Neural progenitor cell (in vitro differentiated cells): Measurements from ENCODE around the gene TNFRSF9. TPM values are rescaled to one million over a fixed set of nuclear protein-coding genes. Genes with fewer than 3 reads are reported as not detected.

Source experiments
- DNase-seq: peaks from one replicate; pipeline ENCODE4 v3.0.0-alpha.2; 2016; ENCODE audit warnings: low spot score
- H2AFZ ChIP-seq: fragments of 200-600 bp; sonication (generic); replicated peaks from 2 replicates; pipeline ENCODE4 v1.6.1; 2016; ENCODE audit warnings: antibody characterized with exemption
- H3F3A ChIP-seq: fragments of 200-600 bp; sonication (generic); 2 replicates; pipeline ENCODE4 v1.6.1; 2016; ENCODE audit warnings: antibody characterized with exemption, low read depth
- H3K27ac ChIP-seq: fragments of 200-600 bp; sonication (generic); 2 replicates; pipeline ENCODE4 v1.5.1; 2016; ENCODE audit warnings: mild to moderate bottlenecking
- H3K27me3 ChIP-seq: fragments of 200-600 bp; sonication (generic); 2 replicates; pipeline ENCODE4 v1.6.1; 2016; ENCODE audit warnings: mild to moderate bottlenecking, moderate library complexity
- H3K36me3 ChIP-seq: fragments of 200-600 bp; sonication (generic); 2 replicates; pipeline ENCODE4 v1.5.1; 2016
- H3K4me1 ChIP-seq: fragments of 200-600 bp; sonication (generic); 2 replicates; pipeline ENCODE4 v1.6.1; 2016; ENCODE audit warnings: mixed run types
- H3K4me2 ChIP-seq: fragments of 200-600 bp; sonication (generic); 2 replicates; pipeline ENCODE4 v1.6.1; 2016
- H3K4me3 ChIP-seq: fragments of 200-600 bp; sonication (generic); 2 replicates; pipeline ENCODE4 v1.5.1; 2016
- H3K79me2 ChIP-seq: fragments of 200-600 bp; sonication (generic); 2 replicates; pipeline ENCODE4 v1.6.1; 2016; ENCODE audit warnings: low read depth
- H3K9ac ChIP-seq: fragments of 200-600 bp; sonication (generic); 2 replicates; pipeline ENCODE4 v1.6.1; 2016
- H3K9me3 ChIP-seq: fragments of 200-600 bp; sonication (generic); 2 replicates; pipeline ENCODE4 v1.5.1; 2016; ENCODE audit warnings: low read depth
- H4K20me1 ChIP-seq: fragments of 200-600 bp; sonication (generic); 2 replicates; pipeline ENCODE4 v1.6.1; 2016; ENCODE audit warnings: low read depth
- H3K27ac Mint-ChIP-seq: 3 replicates; pipeline ENCODE4 v1.8.0; 2021; ENCODE audit warnings: mixed read lengths
- H3K27me3 Mint-ChIP-seq: 2 replicates; pipeline ENCODE4 v1.8.0; 2022; ENCODE audit warnings: low read depth, mild to moderate bottlenecking, inconsistent platforms, moderate library complexity, mixed read lengths; ENCODE audit not compliant: insufficient read depth
- H3K36me3 Mint-ChIP-seq: 3 replicates; pipeline ENCODE4 v1.8.0; 2021; ENCODE audit warnings: mixed read lengths
- H3K4me1 Mint-ChIP-seq: 3 replicates; pipeline ENCODE4 v1.8.0; 2021; ENCODE audit warnings: mixed read lengths
- H3K4me3 Mint-ChIP-seq: 3 replicates; pipeline ENCODE4 v1.8.0; 2021; ENCODE audit warnings: mild to moderate bottlenecking, moderate library complexity, mixed read lengths
- H3K9me3 Mint-ChIP-seq: 3 replicates; pipeline ENCODE4 v1.8.0; 2020; ENCODE audit warnings: mixed read lengths
- EZH2 ChIP-seq: fragments of 200-600 bp; sonication (generic); IDR thresholded peaks from 2 replicates; pipeline ENCODE4 v1.6.1; 2017; ENCODE audit warnings: antibody characterized with exemption, mild to moderate bottlenecking, moderate library complexity
- EZH2phosphoT487 ChIP-seq: fragments of 200-600 bp; sonication (generic); IDR thresholded peaks from 2 replicates; pipeline ENCODE4 v1.6.1; 2017; ENCODE audit warnings: antibody characterized with exemption
- total RNA-seq: library from RNA; depleted of rRNA; stranded (reverse); fragments of >200 nt; gene quantifications from 2 replicates; pipeline ENCODE4 v1.2.3, GENCODE V29; 2015; ENCODE audit warnings: low replicate concordance
- TF ChIP-seq, protein P1 (sequence below): fragments of 200-600 bp; sonication (generic); IDR thresholded peaks from 2 replicates; pipeline ENCODE4 v1.5.1; 2017; ENCODE audit warnings: antibody characterized with exemption, mild to moderate bottlenecking

TNFRSF9 gene
- total RNA-seq, 1 donor from 2014 or later = not detected

DNA sequence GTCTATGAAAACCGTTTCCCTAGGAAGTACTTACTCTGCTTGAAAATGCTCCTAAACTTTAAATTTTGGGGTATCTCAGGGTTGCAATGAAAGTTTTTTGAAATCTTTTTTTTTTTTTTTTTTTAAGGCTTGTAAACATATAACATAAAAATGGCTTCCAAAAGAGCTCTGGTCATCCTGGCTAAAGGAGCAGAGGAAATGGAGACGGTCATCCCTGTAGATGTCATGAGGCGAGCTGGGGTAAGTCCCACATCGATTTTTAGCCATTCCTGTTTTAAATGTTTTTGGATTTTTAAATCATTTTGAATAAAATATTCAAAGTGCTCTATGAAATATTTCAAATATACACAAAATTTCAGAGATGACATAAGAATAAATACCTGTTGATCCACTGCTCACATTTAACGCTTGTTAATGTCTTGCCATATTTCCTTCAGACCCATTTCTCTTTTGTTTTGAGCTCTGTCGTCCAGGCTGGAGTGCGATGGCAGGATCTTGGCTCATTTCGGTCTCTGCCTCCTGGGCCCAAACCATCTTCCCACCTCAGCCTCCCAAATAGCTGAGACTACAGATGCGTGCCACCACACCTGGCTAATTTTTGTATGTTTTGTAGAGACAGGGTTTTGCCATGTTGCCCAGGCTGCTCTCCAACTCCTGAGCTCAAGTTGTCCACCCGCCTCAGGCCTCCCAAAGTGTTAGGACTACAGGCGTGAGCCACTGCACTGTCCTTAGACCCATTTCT, 22.2 kb upstream of the TNFRSF9 start:
- DNase-seq = no peak
- Histone ChIP-seq H3K9ac (peak overlapping the region; percentile 59), H3K9me3 (no peaks in the 10 kb centered on the region), H3K36me3 (peaks cover 16% of the 10 kb centered on the region), H3K27ac (no peak overlapping the region), H2AFZ (no peak overlapping the region), H3F3A (peaks cover 7% of the 10 kb centered on the region), H3K4me1 (peaks cover 9% of the 10 kb centered on the region), H3K4me3 (peak overlapping the region; percentile 87), H3K27me3 (no peaks in the 10 kb centered on the region), H3K79me2 (peaks cover 50% of the 10 kb centered on the region), H4K20me1 (peaks cover 10% of the 10 kb centered on the region), H3K4me2 (peak overlapping the region; percentile 86)
- Mint-ChIP-seq H3K4me3 (peak overlapping the region; percentile 97), H3K27ac (no peak overlapping the region), H3K4me1 (peaks cover 21% of the 10 kb centered on the region), H3K36me3 (peaks cover 15% of the 10 kb centered on the region), H3K9me3 (no peaks in the 10 kb centered on the region), H3K27me3 (peaks cover 2% of the 10 kb centered on the region)
- TF ChIP-seq EZH2 (no peak), EZH2phosphoT487 (no peak)
- TF ChIP-seq, protein P1, sequence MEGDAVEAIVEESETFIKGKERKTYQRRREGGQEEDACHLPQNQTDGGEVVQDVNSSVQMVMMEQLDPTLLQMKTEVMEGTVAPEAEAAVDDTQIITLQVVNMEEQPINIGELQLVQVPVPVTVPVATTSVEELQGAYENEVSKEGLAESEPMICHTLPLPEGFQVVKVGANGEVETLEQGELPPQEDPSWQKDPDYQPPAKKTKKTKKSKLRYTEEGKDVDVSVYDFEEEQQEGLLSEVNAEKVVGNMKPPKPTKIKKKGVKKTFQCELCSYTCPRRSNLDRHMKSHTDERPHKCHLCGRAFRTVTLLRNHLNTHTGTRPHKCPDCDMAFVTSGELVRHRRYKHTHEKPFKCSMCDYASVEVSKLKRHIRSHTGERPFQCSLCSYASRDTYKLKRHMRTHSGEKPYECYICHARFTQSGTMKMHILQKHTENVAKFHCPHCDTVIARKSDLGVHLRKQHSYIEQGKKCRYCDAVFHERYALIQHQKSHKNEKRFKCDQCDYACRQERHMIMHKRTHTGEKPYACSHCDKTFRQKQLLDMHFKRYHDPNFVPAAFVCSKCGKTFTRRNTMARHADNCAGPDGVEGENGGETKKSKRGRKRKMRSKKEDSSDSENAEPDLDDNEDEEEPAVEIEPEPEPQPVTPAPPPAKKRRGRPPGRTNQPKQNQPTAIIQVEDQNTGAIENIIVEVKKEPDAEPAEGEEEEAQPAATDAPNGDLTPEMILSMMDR = no peak

DNA sequence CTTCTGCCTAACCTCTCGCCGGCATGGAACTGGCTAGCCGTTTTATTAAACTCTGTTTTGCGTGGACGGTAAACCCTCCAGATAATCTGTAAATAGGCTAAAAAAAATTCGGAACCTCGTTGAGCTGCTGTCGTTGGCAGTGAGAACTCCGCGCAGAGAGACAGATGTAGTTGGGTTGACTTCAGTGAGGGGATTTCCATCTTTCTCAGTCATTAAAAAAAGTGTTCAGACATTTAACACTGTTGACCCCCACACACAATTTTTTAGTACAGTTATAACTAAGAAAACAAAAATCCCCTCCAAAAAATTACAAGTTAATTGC, 21.3 kb upstream of the TNFRSF9 start:
- no peaks in the 10 kb centered on the region for H3K9me3 Mint-ChIP-seq
- H3K27me3 Mint-ChIP-seq = peaks cover 2% of the 10 kb centered on the region
- Histone ChIP-seq H3F3A (peaks cover 7% of the 10 kb centered on the region), H3K36me3 (peaks cover 11% of the 10 kb centered on the region), H3K9me3 (no peaks in the 10 kb centered on the region), H3K79me2 (peaks cover 42% of the 10 kb centered on the region), H3K27me3 (no peaks in the 10 kb centered on the region), H3K9ac (peak overlapping the region; percentile 59), H3K27ac (no peak overlapping the region), H3K4me3 (peak overlapping the region; percentile 87), H4K20me1 (peaks cover 7% of the 10 kb centered on the region), H2AFZ (peak overlapping the region; percentile 20), H3K4me2 (peak overlapping the region; percentile 86), H3K4me1 (peaks cover 9% of the 10 kb centered on the region)
- H3K4me3 Mint-ChIP-seq = peak overlapping the region; percentile 97
- peak overlapping the region; percentile 74 for H3K27ac Mint-ChIP-seq
- DNase-seq = no peak
- H3K4me1 Mint-ChIP-seq = peaks cover 21% of the 10 kb centered on the region
- TF ChIP-seq EZH2 = no peak
- TF ChIP-seq, protein P1 = no peak
- TF ChIP-seq EZH2phosphoT487 = no peak
- H3K36me3 Mint-ChIP-seq = peaks cover 15% of the 10 kb centered on the region

DNA sequence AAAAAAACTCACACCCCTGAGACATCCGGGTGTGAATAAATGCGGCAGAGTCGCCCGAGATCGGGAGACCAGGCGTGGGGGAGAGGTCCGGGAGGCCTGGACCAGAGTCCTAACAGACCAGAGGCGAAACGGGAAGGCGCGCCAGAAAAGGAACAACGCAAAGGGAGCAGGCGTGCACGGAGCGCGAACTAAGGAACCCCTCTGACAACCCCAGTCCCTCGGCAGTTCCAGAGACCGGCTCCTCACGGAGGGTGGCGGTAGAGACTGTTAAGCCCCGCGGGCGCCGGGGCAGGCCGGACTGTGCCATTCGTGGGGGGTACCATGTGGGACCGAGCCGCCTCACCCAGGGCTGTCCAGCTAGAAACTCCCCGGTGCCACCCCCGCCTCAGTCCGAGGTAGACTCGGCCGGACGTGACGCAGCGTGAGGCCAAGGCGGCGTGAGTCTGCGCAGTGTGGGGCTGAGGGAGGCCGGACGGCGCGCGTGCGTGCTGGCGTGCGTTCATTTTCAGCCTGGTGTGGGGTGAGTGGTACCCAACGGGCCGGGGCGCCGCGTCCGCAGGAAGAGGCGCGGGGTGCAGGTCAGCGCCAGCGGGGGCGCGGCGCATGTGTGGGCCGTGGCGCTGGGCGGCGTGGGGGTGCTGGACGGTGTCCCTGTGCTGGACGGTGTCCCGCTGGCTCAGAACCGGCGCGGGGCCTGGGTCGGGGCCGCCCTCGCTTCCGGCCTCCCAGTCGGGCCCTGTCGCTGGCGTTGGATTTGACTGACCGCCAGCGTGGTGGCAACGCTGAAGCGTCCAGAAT, 20.8 kb upstream of the TNFRSF9 start, which contains the start of gene PARK7:
PARK7 (plus strand) TSS at position 496 of the 798 bp plus-strand sequence. CDS start 1,075 bp downstream, outside the sequence.
- H3K4me1 Mint-ChIP-seq = peaks cover 21% of the 10 kb centered on the region
- H3K9ac ChIP-seq = peak within 1 kb of the TSS; percentile 76
- H3K4me3 ChIP-seq = peak within 1 kb of the TSS; percentile 87
- peaks cover 5% of the 10 kb centered on the region for H4K20me1 ChIP-seq
- H3K27ac ChIP-seq = peak within 1 kb of the TSS; percentile 10
- peaks cover 2% of the 10 kb centered on the region for H3K27me3 Mint-ChIP-seq
- TF ChIP-seq, protein P1 = peak; percentile 45
- TF ChIP-seq EZH2 = no peak
- H3K4me3 Mint-ChIP-seq = peak within 1 kb of the TSS; percentile 97
- H3K4me2 ChIP-seq = peak within 1 kb of the TSS; percentile 92
- peak; percentile 100 for DNase-seq
- H3K27ac Mint-ChIP-seq = peak within 1 kb of the TSS; percentile 98
- H3K9me3 Mint-ChIP-seq = no peaks in the 10 kb centered on the region
- H3K4me1 ChIP-seq = peaks cover 9% of the 10 kb centered on the region
- H3K27me3 ChIP-seq = no peaks in the 10 kb centered on the region
- peaks cover 9% of the 10 kb centered on the region for H3K36me3 ChIP-seq
- peaks cover 7% of the 10 kb centered on the region for H3F3A ChIP-seq
- H2AFZ ChIP-seq = peak within 1 kb of the TSS; percentile 85
- H3K9me3 ChIP-seq = no peaks in the 10 kb centered on the region
- peaks cover 40% of the 10 kb centered on the region for H3K79me2 ChIP-seq
- H3K36me3 Mint-ChIP-seq = peaks cover 15% of the 10 kb centered on the region
